Mucosa of rectum (tissue), 2 donors: Measurements from ENCODE around the gene AKR7A2.

Experiments used
- H3K27ac ChIP-seq, 2 donors: one replicate each; pipeline ENCODE4 v1.7.0; 2013; ENCODE audit warnings: inconsistent platforms in 2 of 2, low read depth in 2 of 2, low read length in 2 of 2
- H3K27me3 ChIP-seq, 2 donors: one replicate each; pipeline ENCODE4 v1.7.0; 2013; ENCODE audit warnings: low read length in 2 of 2; ENCODE audit not compliant: control insufficient read depth in 2 of 2, insufficient read depth in 2 of 2
- H3K36me3 ChIP-seq, 2 donors: one replicate each; pipeline ENCODE4 v1.7.0; 2013; ENCODE audit warnings: low read length in 2 of 2; ENCODE audit not compliant: control insufficient read depth in 2 of 2, insufficient read depth in 2 of 2
- H3K4me1 ChIP-seq, 2 donors: one replicate each; pipeline ENCODE4 v1.7.0; 2013; ENCODE audit warnings: low read length in 2 of 2, mild to moderate bottlenecking in 1 of 2; ENCODE audit not compliant: control insufficient read depth in 2 of 2, insufficient read depth in 2 of 2
- H3K4me3 ChIP-seq, 2 donors: one replicate each; pipeline ENCODE4 v1.7.0; 2013; ENCODE audit warnings: low read length in 2 of 2
- H3K9ac ChIP-seq, 2 donors: one replicate each; pipeline ENCODE4 v1.7.0; 2013; ENCODE audit warnings: low read length in 2 of 2, low read depth in 1 of 2, mild to moderate bottlenecking in 1 of 2
- H3K9me3 ChIP-seq, 2 donors: one replicate each; pipeline ENCODE4 v1.7.0; 2013; ENCODE audit warnings: low read length in 2 of 2; ENCODE audit not compliant: control insufficient read depth in 2 of 2
- donor health status: healthy.
- donor health status: Normal muscosa, but diverticular disease.

The AKR7A2 gene

GRCh38 chr1:19315378-19316198 is 3.6 kb upstream of the AKR7A2 start:
- Histone ChIP-seq H3K27me3 (no peaks in the 10 kb centered on the region), H3K4me3 (no peak overlapping the region), H3K36me3 (peaks cover 0 to 7% of the 10 kb centered on the region in 2 donors), H3K27ac (no peak overlapping the region), H3K4me1 (peaks cover 21 to 27% of the 10 kb centered on the region in 2 donors), H3K9ac (no peak overlapping the region), H3K9me3 (no peaks in the 10 kb centered on the region)

- Histone ChIP-seq H3K9ac (no peak overlapping the region), H3K4me1 (peaks cover 25 to 28% of the 10 kb centered on the region in 2 donors), H3K4me3 (no peak overlapping the region), H3K36me3 (peaks cover 0 to 7% of the 10 kb centered on the region in 2 donors), H3K27ac (no peak overlapping the region), H3K9me3 (no peaks in the 10 kb centered on the region), H3K27me3 (no peaks in the 10 kb centered on the region)
Measured at GRCh38 chr1:19313961-19314882, 2.3 kb upstream of the AKR7A2 start.

GRCh38 chr1:19313636-19313959 is 1.7 kb upstream of the AKR7A2 start:
- H3K27ac ChIP-seq: no peak overlapping the region
- H3K4me3 ChIP-seq: no peak overlapping the region
- H3K36me3 ChIP-seq: peaks cover 0 to 4% of the 10 kb centered on the region in 2 donors
- peaks cover 30 to 31% of the 10 kb centered on the region in 2 donors for H3K4me1 ChIP-seq
- no peaks in the 10 kb centered on the region for H3K9me3 ChIP-seq
- H3K9ac ChIP-seq: no peak overlapping the region
- H3K27me3 ChIP-seq: no peaks in the 10 kb centered on the region

GRCh38 chr1:19312782-19313635 is 1.1 kb upstream of the AKR7A2 start:
- Histone ChIP-seq H3K9ac (peak overlapping the region; percentile 81 to 89), H3K4me3 (peak overlapping the region; percentile 74 to 83), H3K27me3 (no peaks in the 10 kb centered on the region), H3K36me3 (peaks cover under 1 to 1% of the 10 kb centered on the region in 2 donors), H3K9me3 (no peaks in the 10 kb centered on the region), H3K27ac (peak overlapping the region; percentile 66 to 77), H3K4me1 (peaks cover 36 to 37% of the 10 kb centered on the region in 2 donors)

- Histone ChIP-seq H3K27ac (peak overlapping the region; percentile 77 to 80), H3K9me3 (no peaks in the 10 kb centered on the region), H3K9ac (peak overlapping the region; percentile 72 to 83), H3K4me1 (peaks cover 40 to 45% of the 10 kb centered on the region in 2 donors), H3K4me3 (peak overlapping the region; percentile 83 to 85), H3K27me3 (no peaks in the 10 kb centered on the region), H3K36me3 (peaks cover 9 to 15% of the 10 kb centered on the region in 2 donors)
Measured at GRCh38 chr1:19311503-19311930, 427 bp downstream of the AKR7A2 start.

- peaks cover 15 to 18% of the 10 kb centered on the region in 2 donors for H3K36me3 ChIP-seq
- no peaks in the 10 kb centered on the region for H3K27me3 ChIP-seq
- H3K4me1 ChIP-seq: peaks cover 39 to 45% of the 10 kb centered on the region in 2 donors
- H3K4me3 ChIP-seq: peak overlapping the region; percentile 83 to 85
- H3K9ac ChIP-seq: peak overlapping the region; percentile 72 to 83
- H3K27ac ChIP-seq: peak overlapping the region; percentile 77 to 80
- no peaks in the 10 kb centered on the region for H3K9me3 ChIP-seq
Measured at GRCh38 chr1:19310720-19311502, 1.0 kb downstream of the AKR7A2 start.

- no peaks in the 10 kb centered on the region for H3K27me3 ChIP-seq
- H3K27ac ChIP-seq: no peak overlapping the region
- H3K9me3 ChIP-seq: no peaks in the 10 kb centered on the region
- peaks cover 23 to 24% of the 10 kb centered on the region in 2 donors for H3K36me3 ChIP-seq
- H3K9ac ChIP-seq: no peak overlapping the region
- peaks cover 37 to 45% of the 10 kb centered on the region in 2 donors for H3K4me1 ChIP-seq
- H3K4me3 ChIP-seq: no peak overlapping the region
Measured at GRCh38 chr1:19310061-19310460, 1.9 kb downstream of the AKR7A2 start.

- H3K4me3 ChIP-seq: no peak overlapping the region
- H3K36me3 ChIP-seq: peaks cover 31 to 32% of the 10 kb centered on the region in 2 donors
- H3K27ac ChIP-seq: peak overlapping the region; percentile 24 to 79
- peaks cover 37 to 45% of the 10 kb centered on the region in 2 donors for H3K4me1 ChIP-seq
- no peaks in the 10 kb centered on the region for H3K27me3 ChIP-seq
- H3K9ac ChIP-seq: no peak overlapping the region
- H3K9me3 ChIP-seq: no peaks in the 10 kb centered on the region
Measured at GRCh38 chr1:19309123-19309813, 2.7 kb downstream of the AKR7A2 start.
